Measurements from ENCODE around the gene HOXA5. TPM values are rescaled to one million over a fixed set of nuclear protein-coding genes. Genes with fewer than 3 reads are reported as not detected.

HOXA5 gene
- total RNA-seq, 1 donor from 2014 or later: not detected

DNA sequence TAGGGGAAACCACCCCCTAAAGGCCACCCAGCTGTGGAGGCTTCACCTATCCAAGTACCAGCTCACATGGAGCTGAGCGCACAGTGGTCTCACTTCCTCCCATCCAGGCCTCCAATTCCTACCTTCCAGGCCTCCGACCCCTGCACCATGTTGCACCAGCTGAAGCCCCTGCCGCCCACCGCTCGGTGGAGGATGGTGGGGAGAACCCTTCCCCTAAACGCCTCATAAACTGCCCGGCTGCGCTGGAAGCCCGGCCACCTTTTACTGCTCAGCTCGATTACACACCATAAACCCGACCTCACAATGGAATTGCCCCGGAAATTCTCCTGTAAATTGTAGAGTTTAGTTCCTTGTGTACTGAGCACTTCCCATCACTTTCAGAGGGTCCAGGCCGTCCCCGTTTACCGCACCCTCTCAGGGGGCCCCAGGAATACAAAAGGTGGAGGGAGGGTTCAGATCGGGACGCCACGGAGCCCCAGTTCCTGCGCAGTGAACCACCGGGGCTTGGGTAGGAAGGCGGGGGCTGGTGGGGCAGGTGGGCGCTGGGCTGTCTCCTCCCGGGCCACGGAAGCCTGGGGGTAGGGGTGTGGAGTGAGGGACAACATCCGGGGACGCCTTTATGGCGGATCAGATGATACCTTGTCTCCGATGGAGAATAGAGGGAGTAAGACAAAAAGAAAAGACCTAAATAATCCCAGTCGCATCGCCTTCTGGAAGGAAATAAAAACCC lies 14.4 kb upstream of the HOXA5 start:
- Mint-ChIP-seq H3K4me1 (ENCODE audit: low read depth, unreplicated experiment) (peaks cover 2% of the 10 kb centered on the region), H3K36me3 (ENCODE audit: unreplicated experiment) (peaks cover 15% of the 10 kb centered on the region), H3K27ac (ENCODE audit: unreplicated experiment) (no peak overlapping the region), H3K4me3 (ENCODE audit: unreplicated experiment) (no peak overlapping the region), H3K27me3 (ENCODE audit: unreplicated experiment) (peaks cover 52% of the 10 kb centered on the region), H3K9me3 (ENCODE audit: unreplicated experiment) (peaks cover 20% of the 10 kb centered on the region)
- TF ChIP-seq, protein P1, sequence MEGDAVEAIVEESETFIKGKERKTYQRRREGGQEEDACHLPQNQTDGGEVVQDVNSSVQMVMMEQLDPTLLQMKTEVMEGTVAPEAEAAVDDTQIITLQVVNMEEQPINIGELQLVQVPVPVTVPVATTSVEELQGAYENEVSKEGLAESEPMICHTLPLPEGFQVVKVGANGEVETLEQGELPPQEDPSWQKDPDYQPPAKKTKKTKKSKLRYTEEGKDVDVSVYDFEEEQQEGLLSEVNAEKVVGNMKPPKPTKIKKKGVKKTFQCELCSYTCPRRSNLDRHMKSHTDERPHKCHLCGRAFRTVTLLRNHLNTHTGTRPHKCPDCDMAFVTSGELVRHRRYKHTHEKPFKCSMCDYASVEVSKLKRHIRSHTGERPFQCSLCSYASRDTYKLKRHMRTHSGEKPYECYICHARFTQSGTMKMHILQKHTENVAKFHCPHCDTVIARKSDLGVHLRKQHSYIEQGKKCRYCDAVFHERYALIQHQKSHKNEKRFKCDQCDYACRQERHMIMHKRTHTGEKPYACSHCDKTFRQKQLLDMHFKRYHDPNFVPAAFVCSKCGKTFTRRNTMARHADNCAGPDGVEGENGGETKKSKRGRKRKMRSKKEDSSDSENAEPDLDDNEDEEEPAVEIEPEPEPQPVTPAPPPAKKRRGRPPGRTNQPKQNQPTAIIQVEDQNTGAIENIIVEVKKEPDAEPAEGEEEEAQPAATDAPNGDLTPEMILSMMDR (IDR thresholded peaks at IDR 0.05; ENCODE audit: partially characterized antibody, unreplicated experiment): no peak
- DNase-seq: no peak

GRCh38 chr7:27156916-27157701 lies 13.6 kb upstream of the HOXA5 start:
- no peak for DNase-seq
- peaks cover 2% of the 10 kb centered on the region for H3K4me1 Mint-ChIP-seq (ENCODE audit: low read depth, unreplicated experiment)
- H3K27me3 Mint-ChIP-seq (ENCODE audit: unreplicated experiment): peaks cover 49% of the 10 kb centered on the region
- H3K27ac Mint-ChIP-seq (ENCODE audit: unreplicated experiment): no peak overlapping the region
- TF ChIP-seq, protein P1 (IDR thresholded peaks at IDR 0.05; ENCODE audit: partially characterized antibody, unreplicated experiment): no peak
- peaks cover 20% of the 10 kb centered on the region for H3K9me3 Mint-ChIP-seq (ENCODE audit: unreplicated experiment)
- peaks cover 15% of the 10 kb centered on the region for H3K36me3 Mint-ChIP-seq (ENCODE audit: unreplicated experiment)
- H3K4me3 Mint-ChIP-seq (ENCODE audit: unreplicated experiment): peak overlapping the region; percentile 30

GRCh38 chr7:27156508-27156898 lies 13.0 kb upstream of the HOXA5 start, which contains the start of gene HOXA7:
Gene HOXA7, minus strand, starts transcription at chr7:27156675. Its CDS starts 130 bp downstream, at chr7:27156545.
- no peak for DNase-seq

DNA sequence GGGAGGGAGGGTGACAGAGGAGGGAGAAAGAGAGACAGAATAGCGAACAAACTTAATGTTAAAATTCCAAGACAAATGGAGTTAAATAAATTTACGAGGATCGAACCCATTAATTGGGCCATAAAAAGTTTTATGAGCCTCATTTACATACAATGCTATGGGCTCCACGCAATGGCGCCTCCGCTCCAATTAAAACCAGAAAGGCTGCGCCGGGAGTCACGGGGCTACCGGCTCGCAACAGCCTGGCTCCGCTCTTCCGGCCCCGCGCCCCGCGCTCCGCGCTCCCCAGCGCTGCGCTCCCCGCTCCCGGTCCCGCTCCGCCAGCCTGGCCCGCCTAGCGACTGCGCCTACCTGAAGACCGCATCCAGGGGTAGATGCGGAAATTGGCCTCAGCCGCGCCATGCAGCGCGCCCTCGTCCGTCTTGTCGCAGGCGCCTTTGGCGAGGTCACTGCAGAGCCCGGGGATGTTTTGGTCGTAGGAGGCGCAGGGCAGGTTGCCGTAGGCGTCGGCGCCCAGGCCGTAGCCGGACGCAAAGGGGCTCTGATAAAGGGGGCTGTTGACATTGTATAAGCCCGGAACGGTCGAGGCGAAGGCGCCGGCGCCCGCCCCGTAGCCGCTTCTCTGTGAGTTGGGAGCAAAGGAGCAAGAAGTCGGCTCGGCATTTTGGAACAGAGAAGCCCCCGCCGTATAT lies 12.5 kb upstream of the HOXA5 start:
- TF ChIP-seq, protein P1 (IDR thresholded peaks at IDR 0.05; ENCODE audit: partially characterized antibody, unreplicated experiment): no peak
- H3K27ac Mint-ChIP-seq (ENCODE audit: unreplicated experiment): peak overlapping the region; percentile 38
- DNase-seq: no peak

More at GRCh38 chr7:27156508-27156898, 13.0 kb upstream of the HOXA5 start, which contains the start of gene HOXA7:
- TF ChIP-seq, protein P1 (IDR thresholded peaks at IDR 0.05; ENCODE audit: partially characterized antibody, unreplicated experiment): no peak
- Mint-ChIP-seq H3K4me1 (ENCODE audit: low read depth, unreplicated experiment) (peaks cover 2% of the 10 kb centered on the region), H3K36me3 (ENCODE audit: unreplicated experiment) (peaks cover 15% of the 10 kb centered on the region), H3K9me3 (ENCODE audit: unreplicated experiment) (peaks cover 20% of the 10 kb centered on the region), H3K27ac (ENCODE audit: unreplicated experiment) (peak within 1 kb of the TSS; percentile 38), H3K27me3 (ENCODE audit: unreplicated experiment) (peaks cover 54% of the 10 kb centered on the region), H3K4me3 (ENCODE audit: unreplicated experiment) (peak within 1 kb of the TSS; percentile 88)

More for the DNA sequence above, 12.5 kb upstream of the HOXA5 start:
- peaks cover 15% of the 10 kb centered on the region for H3K36me3 Mint-ChIP-seq (ENCODE audit: unreplicated experiment)
- H3K4me3 Mint-ChIP-seq (ENCODE audit: unreplicated experiment): peak overlapping the region; percentile 88
- H3K4me1 Mint-ChIP-seq (ENCODE audit: low read depth, unreplicated experiment): peaks cover 2% of the 10 kb centered on the region
- peaks cover 58% of the 10 kb centered on the region for H3K27me3 Mint-ChIP-seq (ENCODE audit: unreplicated experiment)
- peaks cover 20% of the 10 kb centered on the region for H3K9me3 Mint-ChIP-seq (ENCODE audit: unreplicated experiment)

Data from glutamatergic neuron (in vitro differentiated cells).